ENCODE data around the gene AR.

The AR gene

DNA sequence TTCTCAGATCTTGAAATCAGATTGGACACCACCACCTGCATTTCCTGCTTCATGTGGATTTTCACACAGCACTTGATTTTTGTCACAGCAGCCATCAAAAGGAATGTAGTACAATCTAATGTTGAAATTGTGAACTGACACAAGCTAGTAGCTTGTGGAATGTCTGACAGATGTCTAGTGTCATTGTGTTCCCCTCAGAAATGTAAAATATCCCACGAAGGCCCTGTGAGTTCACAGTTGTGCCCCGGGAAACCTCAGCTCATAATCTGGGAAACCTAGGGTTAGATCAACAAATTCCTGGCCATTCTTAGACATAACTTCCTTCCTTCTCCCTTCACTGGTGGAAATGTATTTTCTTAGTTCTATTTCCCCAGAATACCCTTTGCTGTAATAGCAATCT is 205.7 kb downstream of the AR start:
- Histone ChIP-seq H3K27me3 (ENCODE audit: control insufficient read depth, insufficient read depth, low read length) (no peaks in the 10 kb centered on the region), H3K4me2 (ENCODE audit: low read length) (no peak overlapping the region), H3K36me3 (ENCODE audit: control insufficient read depth, insufficient read depth, low read length) (no peaks in the 10 kb centered on the region), H3K9me3 (ENCODE audit: control insufficient read depth, low read length) (no peaks in the 10 kb centered on the region), H3K4me3 (ENCODE audit: low read depth, low read length) (no peak overlapping the region), H3K79me2 (no peaks in the 10 kb centered on the region), H3K27ac (no peak overlapping the region), H3K9ac (no peak overlapping the region), H3K4me1 (no peaks in the 10 kb centered on the region), H2AFZ (no peak overlapping the region)
- TF ChIP-seq, protein P1, sequence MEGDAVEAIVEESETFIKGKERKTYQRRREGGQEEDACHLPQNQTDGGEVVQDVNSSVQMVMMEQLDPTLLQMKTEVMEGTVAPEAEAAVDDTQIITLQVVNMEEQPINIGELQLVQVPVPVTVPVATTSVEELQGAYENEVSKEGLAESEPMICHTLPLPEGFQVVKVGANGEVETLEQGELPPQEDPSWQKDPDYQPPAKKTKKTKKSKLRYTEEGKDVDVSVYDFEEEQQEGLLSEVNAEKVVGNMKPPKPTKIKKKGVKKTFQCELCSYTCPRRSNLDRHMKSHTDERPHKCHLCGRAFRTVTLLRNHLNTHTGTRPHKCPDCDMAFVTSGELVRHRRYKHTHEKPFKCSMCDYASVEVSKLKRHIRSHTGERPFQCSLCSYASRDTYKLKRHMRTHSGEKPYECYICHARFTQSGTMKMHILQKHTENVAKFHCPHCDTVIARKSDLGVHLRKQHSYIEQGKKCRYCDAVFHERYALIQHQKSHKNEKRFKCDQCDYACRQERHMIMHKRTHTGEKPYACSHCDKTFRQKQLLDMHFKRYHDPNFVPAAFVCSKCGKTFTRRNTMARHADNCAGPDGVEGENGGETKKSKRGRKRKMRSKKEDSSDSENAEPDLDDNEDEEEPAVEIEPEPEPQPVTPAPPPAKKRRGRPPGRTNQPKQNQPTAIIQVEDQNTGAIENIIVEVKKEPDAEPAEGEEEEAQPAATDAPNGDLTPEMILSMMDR (IDR thresholded peaks at IDR 0.05) = no peak

DNA sequence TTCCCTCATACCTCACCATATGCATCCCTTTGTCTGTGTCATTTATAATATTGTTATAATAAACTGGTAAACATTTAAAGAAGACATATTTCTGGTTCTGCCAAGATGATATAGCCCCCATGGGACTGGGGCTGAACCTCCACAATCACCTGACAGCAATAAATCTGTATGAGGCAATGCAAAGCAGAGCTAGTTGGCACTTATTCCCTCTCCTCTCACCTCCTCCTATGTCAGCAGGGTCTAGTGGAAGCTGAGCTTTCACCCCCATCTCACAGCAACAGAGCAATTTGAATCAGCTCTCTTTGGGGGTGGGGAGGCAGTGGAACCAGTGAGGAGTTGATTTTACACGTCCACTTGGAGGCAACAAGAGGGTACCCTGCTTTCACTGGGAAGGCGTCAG is 206.9 kb downstream of the AR start:
- Histone ChIP-seq H2AFZ (no peak overlapping the region), H3K27me3 (ENCODE audit: control insufficient read depth, insufficient read depth, low read length) (no peaks in the 10 kb centered on the region), H3K36me3 (ENCODE audit: control insufficient read depth, insufficient read depth, low read length) (no peaks in the 10 kb centered on the region), H3K9ac (no peak overlapping the region), H3K4me3 (ENCODE audit: low read depth, low read length) (no peak overlapping the region), H3K4me1 (no peaks in the 10 kb centered on the region), H3K9me3 (ENCODE audit: control insufficient read depth, low read length) (no peaks in the 10 kb centered on the region), H3K27ac (no peak overlapping the region), H3K79me2 (no peaks in the 10 kb centered on the region), H3K4me2 (ENCODE audit: low read length) (no peak overlapping the region)
- TF ChIP-seq, protein P1 (IDR thresholded peaks at IDR 0.05) = no peak

DNA sequence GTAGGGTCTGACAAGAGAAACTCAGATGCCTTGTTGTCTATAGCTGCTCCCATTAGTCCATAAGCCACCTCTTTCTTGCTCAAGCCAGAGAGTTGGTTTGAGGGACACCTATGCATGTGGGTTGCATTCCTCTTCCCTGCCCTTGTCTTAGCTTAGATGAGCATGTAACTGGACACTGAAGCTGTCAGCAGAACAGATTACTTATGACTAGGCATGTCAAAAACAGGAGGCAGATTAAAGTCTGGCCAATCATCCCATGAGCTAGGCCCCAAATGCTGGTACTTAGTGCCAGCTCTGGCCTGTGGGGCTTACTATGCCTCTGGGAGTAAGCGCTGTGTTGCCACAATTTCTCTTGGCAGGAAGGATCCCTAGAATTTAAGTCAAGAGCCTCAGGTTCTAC is 215.2 kb downstream of the AR start:
- Histone ChIP-seq H3K36me3 (ENCODE audit: control insufficient read depth, insufficient read depth, low read length) (no peaks in the 10 kb centered on the region), H3K4me3 (ENCODE audit: low read depth, low read length) (no peak overlapping the region), H3K27ac (no peak overlapping the region), H3K9ac (no peak overlapping the region), H3K4me2 (ENCODE audit: low read length) (no peak overlapping the region), H3K79me2 (no peaks in the 10 kb centered on the region), H3K9me3 (ENCODE audit: control insufficient read depth, low read length) (no peaks in the 10 kb centered on the region), H3K27me3 (ENCODE audit: control insufficient read depth, insufficient read depth, low read length) (no peaks in the 10 kb centered on the region), H2AFZ (no peak overlapping the region), H3K4me1 (no peaks in the 10 kb centered on the region)
- TF ChIP-seq, protein P1 (IDR thresholded peaks at IDR 0.05) = no peak

DNA sequence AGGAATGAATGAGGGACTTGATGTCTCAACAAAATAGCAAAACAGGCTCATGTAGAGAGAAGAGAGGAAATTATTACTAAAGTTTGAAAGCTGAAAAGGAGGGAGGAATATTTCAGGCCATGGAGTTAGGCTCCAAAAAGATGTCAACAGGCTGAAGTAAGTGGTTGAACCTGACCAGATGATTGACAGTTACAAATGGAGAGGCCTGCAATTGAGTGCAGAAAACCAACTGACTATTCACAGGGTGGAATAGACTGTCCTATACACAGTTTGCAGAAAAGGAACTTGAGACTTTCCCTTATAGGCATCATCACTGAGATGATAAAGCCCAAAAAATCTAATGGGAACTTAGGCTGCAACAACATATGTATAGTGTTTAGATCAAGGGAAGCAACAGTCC is 233.3 kb downstream of the AR start:
- no peak overlapping the region for H3K4me2 ChIP-seq (ENCODE audit: low read length)
- H3K79me2 ChIP-seq = no peaks in the 10 kb centered on the region
- no peak overlapping the region for H3K9ac ChIP-seq
- no peaks in the 10 kb centered on the region for H3K27me3 ChIP-seq (ENCODE audit: control insufficient read depth, insufficient read depth, low read length)
- H3K9me3 ChIP-seq (ENCODE audit: control insufficient read depth, low read length) = no peaks in the 10 kb centered on the region
- TF ChIP-seq, protein P1 (IDR thresholded peaks at IDR 0.05) = no peak
- H3K4me1 ChIP-seq = no peaks in the 10 kb centered on the region
- no peak overlapping the region for H2AFZ ChIP-seq
- no peaks in the 10 kb centered on the region for H3K36me3 ChIP-seq (ENCODE audit: control insufficient read depth, insufficient read depth, low read length)
- no peak overlapping the region for H3K4me3 ChIP-seq (ENCODE audit: low read depth, low read length)
- no peak overlapping the region for H3K27ac ChIP-seq

DNA sequence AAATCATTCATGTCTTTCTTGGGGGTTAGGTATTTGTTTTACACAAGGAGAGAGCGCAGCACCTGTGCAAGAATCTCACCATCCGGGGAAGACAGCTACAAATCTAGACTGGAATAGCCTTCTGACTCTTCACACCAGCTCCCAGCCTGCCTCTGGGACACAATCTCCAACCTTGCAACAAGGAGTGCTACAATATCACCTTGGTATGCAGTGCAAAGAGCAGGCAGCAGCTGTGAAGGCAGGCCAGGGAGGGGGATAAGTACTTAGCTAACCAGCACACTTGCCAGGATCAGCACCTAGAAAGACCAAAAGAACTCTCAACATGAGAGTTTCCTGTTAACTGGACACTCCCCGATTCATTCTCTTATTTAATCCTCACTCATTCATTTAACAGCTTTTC is 235.3 kb downstream of the AR start:
- Histone ChIP-seq H3K27ac (no peak overlapping the region), H3K79me2 (no peaks in the 10 kb centered on the region), H3K4me2 (ENCODE audit: low read length) (no peak overlapping the region), H3K4me1 (no peaks in the 10 kb centered on the region), H3K27me3 (ENCODE audit: control insufficient read depth, insufficient read depth, low read length) (no peaks in the 10 kb centered on the region), H3K9me3 (ENCODE audit: control insufficient read depth, low read length) (no peaks in the 10 kb centered on the region), H3K9ac (no peak overlapping the region), H3K4me3 (ENCODE audit: low read depth, low read length) (no peak overlapping the region), H3K36me3 (ENCODE audit: control insufficient read depth, insufficient read depth, low read length) (no peaks in the 10 kb centered on the region), H2AFZ (no peak overlapping the region)
- TF ChIP-seq, protein P1 (IDR thresholded peaks at IDR 0.05) = no peak
